ENCODE results near the gene FYB2. TPM values are rescaled to one million over a fixed set of nuclear protein-coding genes. Genes with fewer than 3 reads are reported as not detected.

Gene FYB2
- total RNA-seq, 2 donors from 2014 or later = 0.32 to 0.66 TPM

GRCh38 chr1:56672579-56672978 is 146.6 kb downstream of the FYB2 start:
- DNase-seq = no peak
- no peaks in the 10 kb centered on the region for H3K4me1 ChIP-seq
- no peak overlapping the region for H3K4me3 ChIP-seq
- TF ChIP-seq CTCF (IDR thresholded peaks at IDR 0.05) = no peak
- H3K36me3 ChIP-seq = no peaks in the 10 kb centered on the region
- H3K9me3 ChIP-seq = no peaks in the 10 kb centered on the region
- no peak overlapping the region for H3K9ac ChIP-seq (ENCODE audit: low read depth in 2 of 2, low read length in 2 of 2)
- H3K27me3 ChIP-seq = no peaks in the 10 kb centered on the region
- H3K27ac ChIP-seq = no peak overlapping the region
- intact Hi-C loops (cut with DNase I) = no loop called here

GRCh38 chr1:56671542-56671941 is 147.7 kb downstream of the FYB2 start:
- Histone ChIP-seq H3K27me3 (no peaks in the 10 kb centered on the region), H3K4me3 (no peak overlapping the region), H3K9ac (ENCODE audit: low read depth in 2 of 2, low read length in 2 of 2) (no peak overlapping the region), H3K9me3 (no peaks in the 10 kb centered on the region), H3K36me3 (no peaks in the 10 kb centered on the region), H3K27ac (no peak overlapping the region), H3K4me1 (no peaks in the 10 kb centered on the region)
- no peak for DNase-seq
- intact Hi-C loops (cut with DNase I) = no loop called here
- no peak for TF ChIP-seq CTCF (IDR thresholded peaks at IDR 0.05)

DNA sequence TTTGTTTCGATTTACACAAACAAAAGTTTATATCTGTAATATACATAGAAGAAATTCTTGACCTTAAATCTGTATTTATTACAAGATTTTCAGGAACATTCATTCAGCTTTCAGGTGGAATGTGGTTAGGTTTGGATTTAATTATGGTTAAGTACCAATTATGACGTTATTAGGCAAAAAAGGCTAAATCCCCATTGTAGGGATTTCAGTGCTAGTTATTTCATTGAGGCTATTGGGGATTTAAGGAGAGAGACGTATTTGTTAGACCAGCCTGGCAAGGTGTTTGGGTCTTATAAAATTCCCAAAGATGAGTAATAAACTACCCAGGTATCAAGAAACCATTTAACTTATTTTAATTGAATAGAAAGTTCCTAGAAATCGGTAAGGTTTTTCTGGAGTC is 148.1 kb downstream of the FYB2 start:
- H3K36me3 ChIP-seq = no peaks in the 10 kb centered on the region
- no peaks in the 10 kb centered on the region for H3K9me3 ChIP-seq
- H3K27ac ChIP-seq = no peak overlapping the region
- H3K9ac ChIP-seq (ENCODE audit: low read depth in 2 of 2, low read length in 2 of 2) = no peak overlapping the region
- DNase-seq = no peak
- no peak overlapping the region for H3K4me3 ChIP-seq
- intact Hi-C loops (cut with DNase I) = no loop called here
- TF ChIP-seq CTCF (IDR thresholded peaks at IDR 0.05) = no peak
- no peaks in the 10 kb centered on the region for H3K4me1 ChIP-seq
- H3K27me3 ChIP-seq = no peaks in the 10 kb centered on the region

- no peak for TF ChIP-seq CTCF (IDR thresholded peaks at IDR 0.05)
- H3K36me3 ChIP-seq = no peaks in the 10 kb centered on the region
- H3K9ac ChIP-seq (ENCODE audit: low read depth in 2 of 2, low read length in 2 of 2) = no peak overlapping the region
- no peak overlapping the region for H3K27ac ChIP-seq
- DNase-seq = no peak
- no peaks in the 10 kb centered on the region for H3K4me1 ChIP-seq
- intact Hi-C loops (cut with DNase I) = no loop called here
- H3K27me3 ChIP-seq = no peaks in the 10 kb centered on the region
- no peak overlapping the region for H3K4me3 ChIP-seq
- no peaks in the 10 kb centered on the region for H3K9me3 ChIP-seq
These were observed 148.9 kb downstream of the FYB2 start for GRCh38 chr1:56670350-56670749.

Other genes starting within 250 kb of the FYB2 start
- gene PLPP3, start 239.8 kb downstream of the FYB2 start, total RNA-seq = 10 to 100 TPM; 18.6 to 33.3 TPM
- 1 to 10 TPM; 1.6 to 6.8 TPM for gene PRKAA2, start 174.1 kb downstream of the FYB2 start, total RNA-seq
- gene C8A, start 35.4 kb upstream of the FYB2 start, total RNA-seq = not detected
- gene C8B, start 146.6 kb upstream of the FYB2 start, total RNA-seq = not detected

Measured in colonic mucosa (tissue), 4 donors.